HG02938 (cell line): ENCODE results near the gene PPP2R3B.
"Not testable (repeated sequence)": the region's sequence is repeated elsewhere in the genome, so short reads cannot be mapped to it uniquely, and the experiment has no call there.

Source experiments
- ATAC-seq: cut with Tn5 transposase; IDR thresholded peaks from one replicate; pipeline ENCODE4 v1.9.1; 2021; ENCODE audit warnings: mild to moderate bottlenecking, moderate library complexity; ENCODE audit not compliant: unreplicated experiment

PPP2R3B gene

GRCh38 chrX:353566-354535, 32.9 kb downstream of the PPP2R3B start:
- no peak for ATAC-seq

- no peak for ATAC-seq
These were observed 34.0 kb downstream of the PPP2R3B start for GRCh38 chrX:352582-353314.

- ATAC-seq: no peak
These were observed 34.5 kb downstream of the PPP2R3B start for GRCh38 chrX:352181-352580.

- ATAC-seq: no peak
These were observed 35.0 kb downstream of the PPP2R3B start for GRCh38 chrX:351736-352135.

- not testable (repeated sequence) for ATAC-seq
These were observed 35.4 kb downstream of the PPP2R3B start for GRCh38 chrX:351324-351641.

GRCh38 chrX:350534-351323, 36.0 kb downstream of the PPP2R3B start:
- no peak for ATAC-seq

- ATAC-seq: no peak
These were observed 36.6 kb downstream of the PPP2R3B start for GRCh38 chrX:350148-350533.

- no peak for ATAC-seq
These were observed 37.0 kb downstream of the PPP2R3B start for GRCh38 chrX:349702-350101.

- ATAC-seq: no peak
These were observed 37.5 kb downstream of the PPP2R3B start for GRCh38 chrX:349196-349595.

GRCh38 chrX:348461-349117, 38.1 kb downstream of the PPP2R3B start:
- no peak for ATAC-seq

- ATAC-seq: no peak
These were observed 39.2 kb downstream of the PPP2R3B start for GRCh38 chrX:347351-348117.

GRCh38 chrX:346034-346813, 40.5 kb downstream of the PPP2R3B start:
- no peak for ATAC-seq

- ATAC-seq: no peak
These were observed 41.4 kb downstream of the PPP2R3B start for GRCh38 chrX:345020-345925.

GRCh38 chrX:344371-344901, 42.3 kb downstream of the PPP2R3B start:
- ATAC-seq: no peak

GRCh38 chrX:341541-342101, 45.1 kb downstream of the PPP2R3B start:
- ATAC-seq: no peak

- no peak for ATAC-seq
These were observed 45.9 kb downstream of the PPP2R3B start for GRCh38 chrX:340641-341423.

GRCh38 chrX:340121-340520, 46.6 kb downstream of the PPP2R3B start:
- ATAC-seq: no peak
